C4-2B (cell line): Measurements from ENCODE around the gene NDRG4.

Experiments
- ZFX ChIP-seq: fragments of 450-650 bp; IDR thresholded peaks from 2 replicates; pipeline ENCODE4 v1.6.1; 2017
- TF ChIP-seq, protein P1 (sequence below): fragments of 450-650 bp; conservative IDR thresholded peaks from 2 replicates; pipeline ENCODE4 v1.5.1; 2017; ENCODE audit warnings: mild to moderate bottlenecking

DNA sequence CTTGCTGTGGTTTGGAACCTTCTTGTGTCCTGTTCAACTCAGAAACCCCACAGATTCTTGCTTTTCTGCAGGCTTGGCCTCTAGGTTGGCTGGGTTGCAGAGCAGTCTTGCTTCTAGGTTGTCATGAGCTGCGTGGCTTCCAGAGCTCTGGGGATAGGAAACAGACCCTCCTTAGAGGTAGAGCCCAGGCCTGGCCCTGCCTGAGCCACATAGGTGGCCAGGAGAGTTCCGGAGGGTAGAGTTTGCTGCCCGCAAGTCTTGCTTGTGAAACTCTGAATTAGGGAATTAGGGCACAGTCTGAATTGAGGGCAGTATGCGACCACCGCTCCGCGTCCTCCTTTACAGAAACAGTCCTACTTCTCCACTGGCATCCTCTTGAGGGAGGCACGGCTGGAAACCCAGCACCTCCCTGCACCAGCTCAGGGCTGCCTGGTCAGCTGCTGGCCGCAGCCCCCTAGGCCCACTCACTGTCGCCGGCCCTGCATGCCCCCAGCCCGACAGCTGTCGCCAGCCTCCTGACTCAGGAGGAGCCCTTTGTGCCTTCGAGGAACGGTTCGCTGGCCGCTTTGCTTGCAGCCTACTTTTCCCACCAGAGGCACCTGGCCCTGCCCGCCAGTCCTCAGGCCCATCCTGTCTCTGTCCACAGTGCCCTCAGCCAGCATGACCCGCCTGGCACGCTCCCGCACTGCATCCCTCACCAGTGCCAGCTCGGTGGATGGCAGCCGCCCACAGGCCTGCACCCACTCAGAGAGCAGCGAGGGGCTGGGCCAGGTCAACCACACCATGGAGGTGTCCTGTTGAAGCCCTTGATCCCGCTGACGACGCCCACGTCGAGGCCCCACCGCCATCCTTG lies 11.1 kb downstream of the NDRG4 start:
- TF ChIP-seq, protein P1, sequence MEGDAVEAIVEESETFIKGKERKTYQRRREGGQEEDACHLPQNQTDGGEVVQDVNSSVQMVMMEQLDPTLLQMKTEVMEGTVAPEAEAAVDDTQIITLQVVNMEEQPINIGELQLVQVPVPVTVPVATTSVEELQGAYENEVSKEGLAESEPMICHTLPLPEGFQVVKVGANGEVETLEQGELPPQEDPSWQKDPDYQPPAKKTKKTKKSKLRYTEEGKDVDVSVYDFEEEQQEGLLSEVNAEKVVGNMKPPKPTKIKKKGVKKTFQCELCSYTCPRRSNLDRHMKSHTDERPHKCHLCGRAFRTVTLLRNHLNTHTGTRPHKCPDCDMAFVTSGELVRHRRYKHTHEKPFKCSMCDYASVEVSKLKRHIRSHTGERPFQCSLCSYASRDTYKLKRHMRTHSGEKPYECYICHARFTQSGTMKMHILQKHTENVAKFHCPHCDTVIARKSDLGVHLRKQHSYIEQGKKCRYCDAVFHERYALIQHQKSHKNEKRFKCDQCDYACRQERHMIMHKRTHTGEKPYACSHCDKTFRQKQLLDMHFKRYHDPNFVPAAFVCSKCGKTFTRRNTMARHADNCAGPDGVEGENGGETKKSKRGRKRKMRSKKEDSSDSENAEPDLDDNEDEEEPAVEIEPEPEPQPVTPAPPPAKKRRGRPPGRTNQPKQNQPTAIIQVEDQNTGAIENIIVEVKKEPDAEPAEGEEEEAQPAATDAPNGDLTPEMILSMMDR = no peak
- TF ChIP-seq ZFX = no peak
